ENCODE measurements around the gene GPRIN1.

GPRIN1 gene

DNA sequence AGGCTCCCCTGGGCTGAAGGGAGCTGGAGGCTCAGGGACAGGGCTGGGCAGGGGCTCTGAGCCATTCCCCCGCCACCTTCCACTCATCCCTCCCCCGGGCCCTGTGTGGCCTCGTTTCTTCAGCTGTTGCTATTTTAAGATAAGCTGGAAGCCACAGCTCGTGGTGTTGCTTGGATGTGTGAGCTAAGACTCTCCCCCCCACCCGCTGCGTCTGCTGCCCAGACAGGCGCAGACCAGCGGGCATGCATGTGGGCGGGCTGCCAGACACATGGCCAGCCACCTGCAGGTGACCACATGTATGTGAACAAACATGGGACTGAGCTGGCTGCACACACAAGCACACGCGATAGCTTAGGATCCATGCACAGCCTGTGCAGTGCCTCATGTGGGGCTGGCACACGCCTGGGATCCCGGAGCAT, 11.7 kb upstream of the GPRIN1 start:
- DNase-seq = no peak

GRCh38 chr5:176620333-176620981, 10.5 kb upstream of the GPRIN1 start:
- peak; percentile 19 for DNase-seq

DNA sequence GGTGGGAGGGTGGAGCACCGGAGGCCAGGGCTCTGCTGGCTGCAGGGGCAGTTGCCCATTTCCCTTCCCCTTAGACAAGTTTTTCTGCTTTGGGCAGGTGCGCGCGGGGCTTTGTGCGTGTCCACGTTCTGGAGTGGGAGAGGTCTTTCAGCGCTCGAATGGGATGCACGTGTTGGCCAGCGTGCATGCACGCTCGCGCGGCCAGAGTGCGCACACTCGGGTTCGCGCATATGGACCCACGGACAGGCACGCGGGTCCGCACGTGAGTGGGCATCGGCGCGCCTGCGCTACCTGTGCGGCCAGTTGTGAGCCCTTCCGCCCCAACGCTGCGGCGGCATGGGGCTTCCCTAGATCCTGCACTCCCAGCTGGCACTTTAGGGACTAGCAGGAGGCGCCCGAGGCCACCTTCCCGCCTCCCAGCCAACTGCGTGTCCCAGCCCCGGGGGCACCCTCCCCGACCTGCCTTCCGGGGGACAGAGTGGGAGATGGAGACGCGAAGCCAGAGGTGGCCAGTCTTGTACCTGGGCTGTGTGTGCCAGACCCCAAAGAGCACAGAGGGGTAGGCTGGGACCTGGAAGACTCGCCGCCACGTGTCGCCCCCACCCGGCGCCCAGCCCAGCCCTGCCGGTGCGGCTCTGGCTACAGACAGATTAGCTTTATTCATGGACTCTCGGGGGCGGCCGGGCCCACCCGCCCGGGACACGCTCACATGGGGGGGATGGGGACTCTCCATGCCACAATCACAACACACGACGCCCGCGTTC, 9.8 kb upstream of the GPRIN1 start:
- DNase-seq = no peak

DNA sequence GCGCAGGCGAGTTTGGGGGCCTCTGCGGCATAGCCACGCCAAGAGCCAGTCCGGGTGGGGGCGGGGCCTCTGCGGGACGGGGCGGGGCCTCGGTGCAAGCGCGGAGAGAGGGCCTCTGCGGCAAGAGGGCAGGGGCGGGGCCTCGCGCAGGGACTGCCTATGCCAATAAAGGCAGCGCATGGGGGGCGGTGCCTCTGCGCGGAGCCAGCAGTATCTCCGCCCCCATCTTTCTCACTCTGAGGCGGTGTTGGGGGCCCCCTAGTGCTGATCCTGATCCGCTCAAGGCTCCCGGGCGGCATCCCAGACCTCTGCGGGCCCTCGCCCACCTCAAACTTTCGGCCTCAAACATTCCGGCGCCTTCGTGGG, 9.2 kb upstream of the GPRIN1 start:
- DNase-seq = peak; percentile 66

GRCh38 chr5:176618783-176619182, 8.8 kb upstream of the GPRIN1 start:
- DNase-seq = no peak

- no peak for DNase-seq
Observed at GRCh38 chr5:176616511-176616910, 6.6 kb upstream of the GPRIN1 start.

DNA sequence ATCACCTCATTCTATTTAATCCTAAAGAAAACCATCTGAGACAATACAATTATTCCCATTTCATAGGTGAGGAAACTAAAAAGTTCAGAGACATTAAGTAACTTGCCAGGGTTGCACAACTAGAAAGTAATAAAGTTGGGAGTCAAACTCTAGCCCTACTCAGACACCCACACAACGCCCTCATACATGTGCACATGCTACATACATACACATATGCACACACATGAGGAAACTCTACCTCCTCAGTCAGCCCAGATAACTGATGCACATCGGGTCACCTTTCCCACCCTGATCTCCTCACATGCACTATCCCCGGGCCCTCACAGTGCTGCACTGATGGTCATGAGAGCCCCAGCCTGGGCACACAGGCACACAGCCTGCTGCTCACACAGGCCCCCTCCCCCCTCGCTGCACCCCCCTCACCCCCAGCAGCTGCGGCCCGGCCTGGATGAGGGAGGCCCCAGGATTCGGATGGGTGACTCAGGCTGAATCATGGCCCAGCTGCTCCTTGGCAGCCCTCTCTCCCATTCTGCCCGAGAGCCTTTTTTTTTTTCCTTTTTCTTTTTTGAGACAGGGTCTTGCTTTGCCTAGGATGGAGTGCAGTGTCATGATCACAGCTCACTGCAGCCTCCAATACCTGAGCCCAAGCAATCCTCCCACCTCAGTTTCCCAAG, 5.0 kb upstream of the GPRIN1 start:
- DNase-seq = peak; percentile 85

- DNase-seq = no peak
Observed at GRCh38 chr5:176612855-176613254, 2.9 kb upstream of the GPRIN1 start.

- DNase-seq = no peak
Observed at GRCh38 chr5:176612008-176612407, 2.1 kb upstream of the GPRIN1 start.

- DNase-seq = peak; percentile 63
Observed at GRCh38 chr5:176611435-176611834, 1.5 kb upstream of the GPRIN1 start.

- DNase-seq = no peak
Observed at GRCh38 chr5:176610435-176610773, 448 bp upstream of the GPRIN1 start.

- DNase-seq = no peak
Observed at GRCh38 chr5:176608937-176609723, 826 bp downstream of the GPRIN1 start.

DNA sequence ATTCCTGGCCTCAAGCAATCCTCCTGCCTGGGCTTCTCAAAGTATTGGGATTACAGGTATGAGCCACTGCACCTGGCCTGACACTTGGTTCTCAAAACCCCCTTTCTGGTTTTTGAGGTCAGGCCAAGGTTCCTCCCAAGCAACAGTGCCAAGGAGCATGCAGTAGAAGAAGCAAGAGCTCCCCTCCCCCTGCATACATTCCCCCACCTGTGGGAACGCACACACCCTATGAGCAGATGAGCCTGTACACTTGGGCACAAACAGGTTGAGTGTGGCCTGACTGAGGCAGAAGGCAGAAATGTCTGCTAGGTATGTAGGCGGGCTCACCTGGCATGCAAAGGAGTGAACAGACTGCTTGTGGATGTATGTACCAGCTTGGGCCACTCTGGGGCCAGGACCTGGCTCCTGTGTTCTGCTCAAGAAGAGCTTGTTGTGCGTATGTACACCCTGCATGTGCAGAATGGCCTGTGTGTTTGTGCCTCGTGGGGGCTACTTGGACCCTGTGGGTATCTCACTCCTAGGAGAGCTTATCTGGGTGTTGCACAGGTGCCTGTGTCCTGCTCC, 1.7 kb downstream of the GPRIN1 start:
- no peak for DNase-seq

DNA sequence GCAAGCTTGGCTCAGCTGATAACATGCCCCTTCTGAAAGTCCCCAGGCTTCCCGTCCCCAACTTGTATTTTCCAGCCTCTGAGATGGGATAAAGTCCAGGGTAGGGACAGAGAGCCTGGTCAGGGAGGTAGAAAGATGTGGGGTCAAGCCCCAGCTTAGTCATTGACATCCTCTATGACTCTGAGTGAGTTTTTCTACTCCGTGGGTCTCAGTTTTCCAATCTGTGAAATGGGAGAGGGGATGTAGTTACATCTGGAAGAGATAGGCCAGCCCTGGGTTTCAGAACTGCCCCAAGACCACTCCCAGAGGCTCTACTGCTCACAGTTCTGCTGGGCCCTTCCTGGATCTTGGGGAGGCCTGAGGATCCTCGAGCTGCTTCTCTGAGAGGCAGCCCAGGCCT, 3.1 kb downstream of the GPRIN1 start:
- DNase-seq = no peak

GRCh38 chr5:176606032-176606431, 3.9 kb downstream of the GPRIN1 start:
- DNase-seq = no peak

DNA sequence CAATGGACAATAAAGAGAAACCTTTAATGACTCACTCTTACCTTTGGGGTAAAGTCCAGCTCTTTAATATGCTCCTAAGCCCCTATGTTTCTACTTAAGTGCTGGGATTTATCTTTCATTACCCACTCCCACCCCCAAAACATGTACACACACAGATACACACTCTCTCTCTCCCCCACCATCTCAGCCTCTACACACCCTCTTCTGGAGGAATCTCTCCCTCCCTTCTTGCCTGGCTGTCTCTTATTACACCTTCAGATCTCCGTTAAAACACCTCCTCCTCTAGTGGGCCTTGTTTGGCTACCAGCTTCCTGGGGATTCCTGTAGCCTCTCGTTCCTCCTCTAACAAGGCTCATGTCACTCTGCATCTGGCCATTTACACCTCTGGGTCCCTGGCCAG, 6.9 kb downstream of the GPRIN1 start:
- DNase-seq = no peak

DNA sequence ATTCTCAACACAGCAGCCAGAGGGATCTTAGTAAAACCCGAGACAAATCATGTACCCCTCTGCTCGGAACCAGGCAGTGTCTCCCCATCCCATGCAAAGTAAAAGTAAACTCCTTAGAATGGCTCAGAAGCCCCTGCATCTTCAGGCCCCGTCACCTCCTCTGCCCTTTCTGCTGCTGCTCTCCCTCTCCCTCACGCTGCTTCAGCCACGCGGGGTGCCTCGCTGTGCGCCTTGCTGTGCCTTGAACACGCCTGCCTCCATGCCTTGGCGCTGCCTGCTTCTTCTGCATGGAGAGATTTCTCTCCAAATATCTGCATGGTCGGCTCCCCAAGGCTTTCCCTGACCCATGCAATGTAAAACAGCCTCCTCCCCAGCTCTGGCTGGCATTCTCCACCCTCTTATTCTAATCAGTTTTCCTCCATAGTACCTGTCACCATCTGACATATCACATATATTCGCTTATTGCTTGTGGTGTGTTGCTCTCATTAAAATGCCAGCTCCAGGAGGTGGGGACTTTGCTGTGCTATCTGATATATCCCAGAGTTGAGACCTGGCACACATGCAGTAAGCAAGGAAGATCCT, 8.0 kb downstream of the GPRIN1 start:
- no peak for DNase-seq

- DNase-seq = peak; percentile 30
Observed at GRCh38 chr5:176599749-176600430, 10.1 kb downstream of the GPRIN1 start.

- no peak for DNase-seq
Observed at GRCh38 chr5:176597417-176598389, 12.3 kb downstream of the GPRIN1 start.

DNA sequence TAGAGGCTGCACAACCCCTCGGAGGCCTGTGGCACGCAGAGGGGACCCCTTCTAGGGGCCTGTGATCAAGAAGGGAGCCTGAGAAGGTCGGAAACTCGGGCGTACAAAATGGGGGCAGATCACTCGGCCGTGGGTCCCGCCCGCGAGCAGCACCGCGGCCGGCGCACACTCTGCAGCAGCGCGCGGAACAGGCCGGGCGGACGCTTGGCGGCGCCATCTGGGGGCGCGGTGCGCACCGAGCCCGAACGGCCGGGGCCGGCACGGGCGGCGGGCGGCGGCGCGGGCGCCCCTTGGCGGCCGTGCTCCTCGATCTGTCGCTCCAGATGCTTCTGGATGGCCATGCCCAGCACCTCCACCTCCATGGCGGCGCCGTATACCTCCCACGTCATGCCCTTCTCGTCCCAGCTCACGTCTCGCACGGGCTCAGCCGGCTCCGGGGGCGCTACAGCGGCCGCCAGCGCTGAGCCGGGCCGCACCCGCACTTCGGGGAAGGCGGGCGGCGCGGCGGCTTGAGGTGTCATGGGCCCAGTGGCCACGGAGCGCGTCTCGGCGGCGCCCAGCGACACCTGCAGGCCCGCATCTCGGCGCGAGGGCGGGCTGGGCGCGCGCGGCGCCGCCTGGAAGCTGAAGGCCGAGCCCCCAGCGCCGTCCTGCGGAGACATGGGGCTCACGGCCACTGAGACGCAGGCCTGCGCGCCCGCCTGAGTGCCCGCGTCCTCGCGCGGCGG, 13.1 kb downstream of the GPRIN1 start:
- DNase-seq = no peak

Measured in HCEC 1CT (cell line).